ENCODE data around the gene GPR4.
"Not testable (repeated sequence)": the region's sequence is repeated elsewhere in the genome, so short reads cannot be mapped to it uniquely, and the experiment has no call there.

The GPR4 gene

DNA sequence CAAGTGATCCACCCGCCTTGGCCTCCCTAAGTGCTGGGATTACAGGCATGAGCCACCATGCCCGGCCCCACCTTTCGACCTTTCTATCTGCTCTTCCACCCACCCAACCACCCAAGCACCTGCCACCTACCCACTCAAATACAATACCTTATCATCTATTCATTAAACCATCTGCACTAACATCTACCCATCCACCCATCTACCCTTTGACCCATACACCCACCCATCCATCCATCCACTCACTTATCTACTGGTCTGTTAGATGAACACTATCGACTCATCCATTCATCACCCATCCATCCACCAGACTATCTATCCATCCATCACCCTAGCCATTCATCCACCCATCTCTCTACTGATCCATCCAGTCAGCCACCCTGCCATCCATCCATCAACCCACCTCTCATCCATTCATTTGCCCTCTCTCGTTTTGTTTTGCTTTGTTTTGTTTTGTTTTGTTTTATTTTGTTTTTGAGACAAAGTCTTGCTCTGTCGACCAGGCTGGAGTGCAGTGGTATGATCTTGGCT, 20.0 kb upstream of the GPR4 start:
- no peak for DNase-seq

- DNase-seq = no peak
Measured at GRCh38 chr19:45621389-45621788, 19.4 kb upstream of the GPR4 start.

- no peak for DNase-seq
Measured at GRCh38 chr19:45616704-45617017, 14.6 kb upstream of the GPR4 start.

- DNase-seq = peak; percentile 80
Measured at GRCh38 chr19:45615795-45616703, 14.0 kb upstream of the GPR4 start.

DNA sequence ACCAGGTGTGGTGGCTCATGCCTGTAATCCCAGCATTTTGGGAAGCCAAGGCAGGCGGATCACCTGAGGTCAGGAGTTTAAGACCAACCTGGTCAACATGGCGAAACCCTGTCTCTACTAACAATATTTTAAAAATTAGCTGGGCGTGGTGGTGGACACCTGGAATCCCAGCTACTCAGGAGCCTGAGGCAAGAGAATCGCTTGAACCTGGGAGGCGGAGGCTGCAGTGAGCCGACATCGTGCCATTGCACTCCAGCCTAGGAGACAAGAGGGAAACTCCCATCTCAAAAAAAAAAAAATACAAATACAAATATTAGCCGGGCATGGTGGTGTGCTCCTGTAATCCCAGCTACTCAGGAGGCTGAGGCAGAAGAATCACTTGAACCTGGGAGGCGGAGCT, 13.0 kb upstream of the GPR4 start:
- DNase-seq = not testable (repeated sequence)

GRCh38 chr19:45613926-45614725, 12.1 kb upstream of the GPR4 start:
- DNase-seq = no peak

DNA sequence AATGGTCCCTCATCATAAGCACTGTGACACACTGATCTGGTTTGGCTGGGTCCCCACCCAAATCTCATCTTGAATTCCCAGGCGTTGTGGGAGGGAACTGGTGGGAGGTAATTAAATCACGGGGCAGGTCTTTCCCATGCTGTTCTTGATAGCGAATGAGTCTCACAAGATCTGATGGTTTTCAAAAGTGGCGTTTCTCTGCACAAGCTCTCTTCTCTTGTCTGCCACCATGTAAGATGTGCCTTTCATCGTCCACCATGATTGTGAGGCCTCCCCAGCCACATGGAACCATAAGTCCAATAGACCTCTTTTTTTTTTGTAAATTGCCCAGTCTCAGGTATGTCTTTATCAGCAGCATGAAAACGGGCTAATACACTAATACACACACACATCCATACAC, 6.9 kb upstream of the GPR4 start:
- no peak for DNase-seq

DNA sequence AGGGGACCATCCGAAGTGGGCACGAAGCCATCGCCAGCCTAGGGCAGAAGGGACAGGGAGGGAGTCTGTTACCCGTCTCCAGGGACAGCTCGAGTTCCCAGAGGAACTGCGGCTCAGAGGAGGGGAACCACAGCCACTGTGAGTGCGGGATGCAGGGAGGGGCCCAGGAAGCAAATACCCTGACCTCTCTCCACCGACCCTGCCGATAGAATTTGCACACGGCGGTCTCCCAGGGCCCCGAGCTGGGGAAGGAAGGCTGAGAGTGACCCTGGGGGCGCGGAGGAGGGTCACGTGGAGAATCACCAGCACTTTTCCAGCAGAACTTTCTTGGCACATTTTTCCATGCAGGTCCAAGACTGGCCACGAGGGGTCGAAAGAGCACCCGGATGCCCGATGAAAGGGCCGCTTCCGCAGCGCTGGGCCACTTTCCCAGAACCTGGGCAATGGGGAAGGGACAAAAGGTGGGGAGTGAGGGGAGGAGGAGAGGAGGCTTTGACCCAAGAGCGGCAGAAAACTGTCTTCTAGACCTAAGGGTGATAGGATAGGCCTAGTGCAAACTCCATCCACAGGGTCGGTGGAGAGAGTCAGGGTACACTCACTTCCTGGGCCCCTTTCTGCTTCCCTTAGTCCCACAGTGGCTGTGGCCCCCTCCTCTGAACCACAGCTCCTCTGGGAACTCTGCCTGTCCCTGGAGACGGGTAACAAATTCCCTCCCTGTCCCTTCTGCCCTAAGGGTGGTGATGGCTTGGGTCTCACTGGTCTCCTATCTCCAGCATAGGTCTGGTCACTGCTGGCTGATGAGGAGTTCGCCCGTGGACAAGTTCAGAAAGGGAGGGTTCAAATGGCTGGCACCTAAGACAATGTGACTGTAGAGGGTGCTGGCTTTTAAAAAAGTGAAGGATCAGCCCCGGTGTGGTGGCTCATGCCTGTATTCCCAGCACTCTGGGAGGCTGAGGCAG, 5.3 kb upstream of the GPR4 start:
- peak; percentile 58 for DNase-seq

- DNase-seq = no peak
Measured at GRCh38 chr19:45601115-45601514, 897 bp downstream of the GPR4 start.

DNA sequence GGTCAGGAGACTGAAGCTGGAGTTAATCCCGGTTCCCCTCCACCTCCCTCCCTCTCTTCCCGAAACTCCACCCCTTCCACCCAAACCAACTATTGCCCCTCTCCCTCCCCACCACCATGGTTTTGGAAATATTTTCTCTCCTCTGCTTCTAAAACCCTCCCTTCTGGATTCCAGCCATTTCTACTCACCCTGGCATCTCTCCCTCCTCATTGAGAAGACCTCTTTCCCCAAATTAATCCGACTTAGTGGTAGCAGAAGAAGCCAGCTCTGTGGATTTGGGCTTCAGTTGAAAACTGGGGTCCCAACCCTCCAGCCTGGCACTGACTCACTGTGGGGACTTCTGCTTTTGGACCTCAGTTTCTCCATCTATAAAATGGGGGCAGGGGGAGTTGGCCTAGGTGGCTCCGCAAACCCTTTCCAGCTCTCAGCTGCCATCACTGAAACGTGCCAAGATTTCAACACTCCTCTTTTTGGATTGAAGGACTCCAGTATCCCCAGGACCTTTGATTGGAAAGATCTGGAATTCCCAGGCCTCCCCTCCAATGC, 1.6 kb downstream of the GPR4 start:
- no peak for DNase-seq

GRCh38 chr19:45599286-45599685, 2.7 kb downstream of the GPR4 start:
- DNase-seq = no peak

DNA sequence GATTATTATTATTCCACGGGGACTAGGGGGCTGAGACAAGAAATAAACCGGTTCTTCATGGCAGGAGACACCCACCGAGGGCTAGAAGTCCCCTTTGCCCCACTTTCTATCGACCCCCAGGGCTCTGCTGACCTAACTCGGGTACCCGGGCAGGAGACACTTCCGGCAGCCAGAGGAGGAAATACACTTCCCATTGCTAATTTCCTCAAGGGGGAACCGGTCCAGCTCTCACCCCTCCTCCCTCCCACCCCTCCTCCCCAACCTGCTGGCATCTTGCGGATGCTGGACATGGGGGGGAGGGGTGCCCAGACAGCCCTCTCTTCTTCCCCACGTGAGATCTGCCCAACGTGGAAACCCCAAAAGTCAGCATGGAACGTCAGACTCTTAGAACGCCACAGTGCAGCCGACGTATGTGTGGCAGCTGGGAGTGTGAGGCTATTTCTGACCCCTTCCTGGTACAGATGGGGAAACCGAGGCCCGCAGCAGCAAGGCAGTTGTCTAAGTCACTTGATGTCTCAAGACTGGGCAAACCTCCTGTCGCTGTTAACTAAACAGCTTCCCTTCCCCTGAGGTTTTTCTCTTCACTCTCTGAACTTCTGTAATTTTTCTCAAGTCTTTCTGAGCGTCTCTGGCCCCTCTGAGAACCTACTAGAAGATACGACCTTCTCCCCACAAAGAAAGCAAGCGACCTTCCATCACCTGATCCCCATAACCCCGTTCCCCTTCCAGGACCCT, 3.6 kb downstream of the GPR4 start:
- DNase-seq = no peak

DNA sequence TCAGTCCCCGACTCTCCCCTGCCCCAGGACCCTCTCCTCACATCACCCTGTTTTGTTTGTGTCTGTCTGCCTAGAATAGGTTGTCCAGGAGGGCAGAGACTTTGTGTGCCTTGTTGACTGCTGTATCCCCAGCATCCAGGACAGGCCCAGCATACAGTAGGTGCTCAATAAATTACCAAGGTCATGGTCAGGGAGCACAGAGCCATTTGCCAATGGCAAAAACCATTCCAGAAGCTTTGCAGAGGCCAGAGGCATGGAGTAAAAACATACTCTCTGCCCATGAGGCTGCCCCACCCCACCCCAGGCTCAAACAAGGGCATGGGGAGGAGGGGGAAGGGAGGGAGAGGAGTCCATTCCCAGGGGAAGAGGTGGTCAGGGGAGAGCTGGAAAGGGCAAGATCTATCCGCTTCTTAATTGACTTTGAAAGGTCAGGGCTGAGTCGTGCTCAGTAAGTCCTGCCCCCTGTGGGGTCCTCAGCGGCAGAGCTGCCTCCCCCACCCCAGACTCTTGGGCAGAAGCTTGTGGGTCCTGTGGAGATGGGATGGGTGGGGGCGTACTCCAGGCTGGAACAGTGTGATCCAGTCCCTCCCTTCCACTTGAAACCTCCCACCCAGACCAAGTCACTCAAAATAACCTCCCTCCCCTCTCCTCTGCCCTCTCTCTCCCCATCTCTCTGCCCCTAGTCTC, 4.4 kb downstream of the GPR4 start:
- DNase-seq = no peak

GRCh38 chr19:45595814-45596213, 6.2 kb downstream of the GPR4 start:
- no peak for DNase-seq

GRCh38 chr19:45593520-45593919, 8.5 kb downstream of the GPR4 start:
- DNase-seq = no peak

- no peak for DNase-seq
Measured at GRCh38 chr19:45592366-45592765, 9.6 kb downstream of the GPR4 start.

- no peak for DNase-seq
Measured at GRCh38 chr19:45591638-45592005, 10.4 kb downstream of the GPR4 start.

- no peak for DNase-seq
Measured at GRCh38 chr19:45591004-45591637, 10.9 kb downstream of the GPR4 start.

- DNase-seq = no peak
Measured at GRCh38 chr19:45590300-45591003, 11.6 kb downstream of the GPR4 start.

DNA sequence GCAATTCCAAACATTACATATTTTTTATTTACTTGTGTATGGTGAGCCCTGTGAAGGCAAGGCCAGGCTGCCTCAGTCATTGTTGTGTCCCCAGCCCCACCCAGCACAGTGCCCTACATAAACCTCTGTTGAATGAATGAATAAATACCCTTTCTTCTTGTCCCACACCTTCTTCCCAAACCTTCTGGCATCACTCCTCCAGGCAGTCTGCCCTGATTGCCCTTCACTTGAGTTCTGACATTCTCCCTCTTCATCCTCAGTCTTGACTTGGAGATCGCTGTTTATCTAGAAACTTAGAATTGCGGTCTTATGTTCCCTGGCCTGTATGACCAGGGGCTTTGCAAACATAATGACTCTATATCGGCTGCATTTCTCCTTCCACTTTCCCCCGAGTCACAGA, 12.2 kb downstream of the GPR4 start:
- no peak for DNase-seq
